Inferior parietal cortex (tissue), 1 donor: Measurements from ENCODE around the gene TJP1.
"Not testable (repeated sequence)": the region's sequence is repeated elsewhere in the genome, so short reads cannot be mapped to it uniquely, and the experiment has no call there.

Experiments used
- DNase-seq: peaks from one replicate; pipeline ENCODE4 v3.0.0-alpha.2; 2016; ENCODE audit errors: extremely low spot score

TJP1 gene

GRCh38 chr15:29753506-29753905 lies 68.8 kb downstream of the TJP1 start:
- no peak for DNase-seq

- DNase-seq, result no peak
Observed at GRCh38 chr15:29750754-29751153, 71.5 kb downstream of the TJP1 start.

- DNase-seq, result peak; percentile 31
Observed at GRCh38 chr15:29749365-29750086, 72.7 kb downstream of the TJP1 start.

- peak; percentile 35 for DNase-seq
Observed at GRCh38 chr15:29747837-29748417, 74.3 kb downstream of the TJP1 start.

GRCh38 chr15:29743475-29743874 lies 78.8 kb downstream of the TJP1 start:
- DNase-seq, result no peak

- no peak for DNase-seq
Observed at GRCh38 chr15:29740692-29741311, 81.5 kb downstream of the TJP1 start.

- no peak for DNase-seq
Observed at GRCh38 chr15:29736744-29737020, 85.6 kb downstream of the TJP1 start.

- no peak for DNase-seq
Observed at GRCh38 chr15:29736012-29736743, 86.1 kb downstream of the TJP1 start.

GRCh38 chr15:29734917-29735572 lies 87.2 kb downstream of the TJP1 start:
- no peak for DNase-seq

GRCh38 chr15:29731865-29732264 lies 90.4 kb downstream of the TJP1 start:
- no peak for DNase-seq

- DNase-seq, result not testable (repeated sequence)
Observed at GRCh38 chr15:29730471-29730870, 91.8 kb downstream of the TJP1 start.

GRCh38 chr15:29728418-29728817 lies 93.8 kb downstream of the TJP1 start:
- no peak for DNase-seq

- no peak for DNase-seq
Observed at GRCh38 chr15:29727871-29728270, 94.4 kb downstream of the TJP1 start.

- DNase-seq, result no peak
Observed at GRCh38 chr15:29726553-29726952, 95.7 kb downstream of the TJP1 start.

- no peak for DNase-seq
Observed at GRCh38 chr15:29724026-29724425, 98.2 kb downstream of the TJP1 start.

GRCh38 chr15:29713784-29714183 lies 108.5 kb downstream of the TJP1 start:
- DNase-seq, result no peak

GRCh38 chr15:29712149-29712885 lies 110.0 kb downstream of the TJP1 start:
- no peak for DNase-seq

GRCh38 chr15:29711531-29711930 lies 110.7 kb downstream of the TJP1 start:
- DNase-seq, result no peak

- DNase-seq, result no peak
Observed at GRCh38 chr15:29708519-29708918, 113.7 kb downstream of the TJP1 start.

GRCh38 chr15:29704950-29705597 lies 117.2 kb downstream of the TJP1 start:
- no peak for DNase-seq

GRCh38 chr15:29701151-29701550 lies 121.1 kb downstream of the TJP1 start:
- no peak for DNase-seq
